ENCODE results near the gene PIGS.
A peak's percentile ranks its signal among the peaks of the same experiment; 100 is the strongest.

The PIGS gene

DNA sequence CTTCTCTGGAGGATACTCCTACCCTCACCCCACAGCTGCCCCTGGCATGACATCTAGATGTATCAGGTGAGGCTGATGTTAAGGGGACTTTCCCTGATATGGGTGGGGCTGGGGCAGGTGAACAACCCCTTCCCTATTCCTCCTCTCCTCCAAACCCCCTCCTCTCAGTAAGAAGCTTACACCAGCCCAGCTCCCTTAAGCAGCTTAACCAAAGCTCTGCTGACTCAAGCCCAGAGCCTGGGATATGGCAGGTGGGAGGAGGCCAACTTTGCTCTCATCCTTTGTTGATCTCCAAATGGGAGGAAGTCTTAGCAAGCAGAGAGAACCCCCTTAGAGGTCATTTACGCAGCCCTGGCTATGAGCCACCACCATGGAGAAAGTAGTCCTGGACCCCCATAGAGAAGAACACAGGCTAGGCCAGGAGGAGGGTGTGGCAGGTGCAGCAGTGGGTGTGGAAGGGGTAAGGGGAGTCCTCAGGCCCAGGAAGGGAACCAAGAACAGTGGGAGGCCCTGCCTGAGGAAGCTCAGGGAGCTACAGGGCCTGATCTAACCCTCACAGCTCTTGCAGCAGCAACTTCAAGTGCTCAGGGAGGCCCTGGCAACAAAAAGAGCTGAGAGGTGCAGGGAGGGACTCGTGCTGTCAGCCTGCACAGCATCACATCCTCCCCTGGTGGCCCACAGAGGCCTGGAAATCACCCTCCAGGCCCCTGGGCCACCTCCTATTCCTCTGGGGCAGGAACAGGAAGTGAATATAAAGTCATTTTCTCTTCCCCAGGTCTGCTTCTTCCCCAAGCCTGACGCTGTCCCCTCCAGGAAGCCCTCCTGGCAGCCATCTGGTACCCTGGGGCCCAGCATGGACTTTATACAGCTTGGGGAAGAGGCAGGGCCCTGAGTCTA, 21.8 kb downstream of the PIGS start:
- DNase-seq, result peak; percentile 63

DNA sequence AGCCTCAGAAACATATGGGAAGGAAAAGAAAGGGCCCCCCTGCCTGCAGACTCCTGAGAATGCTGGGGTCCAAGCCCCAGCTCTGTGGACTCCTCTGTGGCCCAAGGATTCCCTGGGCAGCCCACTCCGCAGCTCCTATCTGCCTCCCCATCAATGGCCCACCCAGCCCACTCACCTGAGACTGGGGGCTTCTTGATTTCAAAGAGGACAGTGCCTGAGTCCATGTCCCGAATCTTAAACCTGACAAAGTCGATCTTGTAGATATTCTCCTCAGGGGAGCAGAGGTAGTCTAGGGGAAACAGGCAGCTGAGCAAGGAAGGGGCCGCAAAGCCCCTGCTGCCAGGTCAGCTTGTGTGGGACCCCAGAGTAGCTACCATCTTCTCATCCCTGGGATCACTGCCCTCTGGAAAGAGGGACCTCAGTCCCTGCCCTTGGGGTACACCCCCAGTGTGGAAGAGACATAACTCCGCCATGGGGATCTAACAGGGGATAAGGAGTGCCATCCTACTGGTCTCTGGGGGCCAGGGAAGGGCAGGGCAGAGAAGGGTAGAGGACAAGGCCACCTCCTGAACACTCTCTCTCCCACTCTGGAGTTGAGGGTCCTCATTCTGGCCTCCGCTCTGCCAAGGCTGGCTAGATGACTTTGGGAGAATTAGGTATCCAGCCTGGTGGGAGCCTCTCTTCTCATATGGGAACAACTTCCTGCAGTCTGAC, 22.8 kb downstream of the PIGS start:
- DNase-seq, result no peak

DNA sequence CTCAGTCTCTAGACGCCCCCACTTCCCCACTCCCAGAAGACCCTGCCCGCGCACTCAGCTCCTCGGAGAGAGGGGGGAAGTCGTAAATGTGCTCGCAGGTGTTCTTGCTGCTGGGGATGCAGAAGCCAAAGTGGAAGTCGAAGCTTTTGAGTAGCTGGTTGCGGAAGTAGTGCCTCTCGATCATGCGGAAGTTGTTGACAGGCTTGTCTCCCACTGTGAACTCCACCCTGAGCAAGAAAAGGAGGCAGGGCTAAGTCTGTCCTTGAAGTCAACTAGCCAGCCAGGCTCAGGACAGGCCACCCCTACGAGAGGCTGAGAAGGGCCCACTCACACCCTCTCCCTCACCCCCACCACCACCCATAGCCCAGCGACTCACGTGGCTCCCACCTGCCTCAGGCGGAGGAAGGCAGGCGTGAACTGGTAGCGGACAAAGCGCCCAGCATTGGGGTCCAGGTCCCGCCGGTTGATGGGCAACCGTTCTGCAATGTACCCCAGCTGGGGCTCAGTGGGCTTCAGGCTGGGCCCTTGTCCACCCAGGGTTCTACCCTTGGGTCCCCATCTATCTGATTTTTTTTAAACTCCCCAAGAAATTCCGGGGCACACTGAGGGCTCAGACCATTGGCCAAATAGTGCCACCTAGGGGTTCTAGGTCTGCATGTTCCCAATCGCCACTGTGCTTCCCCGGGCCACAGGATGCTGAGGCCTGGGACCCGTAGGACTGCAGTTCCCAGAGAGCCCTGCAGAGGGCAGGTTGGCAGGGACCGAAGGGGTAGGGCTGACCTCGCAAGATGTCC, 23.5 kb downstream of the PIGS start:
- DNase-seq, result peak; percentile 69

DNA sequence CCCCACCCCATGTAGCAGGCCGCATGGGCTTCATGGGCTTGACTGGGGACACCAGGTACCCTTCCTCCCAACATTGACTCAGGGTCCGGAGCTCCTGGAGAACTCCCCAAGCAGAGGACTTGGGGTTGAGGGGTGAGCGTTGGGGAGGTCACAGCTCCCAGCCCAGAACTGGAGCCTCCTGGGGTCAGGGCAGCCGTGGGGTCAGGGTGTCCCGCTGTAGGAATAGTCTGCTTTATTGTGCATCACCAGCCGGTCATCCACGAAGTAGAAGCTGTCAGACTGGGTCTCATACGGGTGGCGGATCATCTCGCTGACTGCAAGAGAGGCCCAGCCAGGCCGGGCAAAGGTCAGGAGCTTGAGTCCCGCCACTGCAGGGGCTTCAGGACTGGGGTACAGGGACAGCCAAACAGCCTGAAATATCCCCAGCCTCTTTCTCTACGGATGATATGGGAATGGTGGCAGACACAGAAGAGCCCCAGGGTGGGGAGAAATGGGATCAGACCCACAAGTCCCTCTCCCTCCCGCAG, 24.2 kb downstream of the PIGS start:
- no peak for DNase-seq

DNA sequence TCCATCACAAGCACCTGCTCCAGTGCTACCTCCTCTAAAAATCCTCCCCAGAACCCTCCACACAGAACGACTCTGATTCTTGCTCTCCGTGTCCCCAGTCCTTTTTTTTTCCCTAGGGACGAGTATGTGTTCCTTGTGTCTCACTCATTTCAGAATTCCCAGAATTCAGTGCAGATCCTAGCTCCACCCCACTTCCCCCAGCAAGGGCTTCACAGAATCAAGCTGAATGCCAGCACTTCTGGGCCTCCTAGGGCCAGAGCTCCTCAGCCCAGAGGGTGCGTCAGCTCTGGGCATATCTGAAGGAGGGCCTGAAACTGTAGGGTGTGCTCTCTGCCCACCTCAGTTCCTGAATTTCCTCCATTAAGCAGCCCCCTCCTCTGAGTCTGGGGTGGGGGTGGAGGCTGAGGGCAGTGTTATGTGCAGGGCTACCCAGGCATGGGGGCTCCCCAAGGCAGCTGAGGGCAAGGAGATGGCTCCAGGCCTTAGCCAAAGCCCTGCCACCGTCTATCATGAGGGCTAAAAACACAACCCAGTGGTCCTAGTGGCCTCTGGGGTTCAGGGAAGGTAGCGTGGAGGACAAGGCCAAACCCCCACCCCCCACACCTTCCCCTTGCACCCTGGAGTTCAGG, 25.4 kb downstream of the PIGS start:
- DNase-seq, result no peak

DNA sequence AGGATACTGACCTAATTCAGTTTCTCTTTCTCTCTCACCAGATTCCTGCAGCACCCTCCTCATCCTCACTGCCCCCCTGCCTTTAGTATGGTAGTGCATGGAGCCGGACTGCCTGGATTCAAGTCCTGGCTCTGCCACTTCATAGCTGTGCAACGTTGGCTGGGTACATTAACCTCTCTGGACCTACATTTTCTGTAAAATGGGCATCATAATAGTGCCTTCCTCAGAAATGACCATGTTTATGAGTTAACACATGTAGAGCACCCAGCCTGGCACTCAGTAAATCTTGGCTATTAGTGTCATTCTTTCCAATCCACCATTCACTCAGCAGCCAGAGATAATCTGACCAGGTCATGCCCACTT, 26.2 kb downstream of the PIGS start:
- DNase-seq, result no peak

DNA sequence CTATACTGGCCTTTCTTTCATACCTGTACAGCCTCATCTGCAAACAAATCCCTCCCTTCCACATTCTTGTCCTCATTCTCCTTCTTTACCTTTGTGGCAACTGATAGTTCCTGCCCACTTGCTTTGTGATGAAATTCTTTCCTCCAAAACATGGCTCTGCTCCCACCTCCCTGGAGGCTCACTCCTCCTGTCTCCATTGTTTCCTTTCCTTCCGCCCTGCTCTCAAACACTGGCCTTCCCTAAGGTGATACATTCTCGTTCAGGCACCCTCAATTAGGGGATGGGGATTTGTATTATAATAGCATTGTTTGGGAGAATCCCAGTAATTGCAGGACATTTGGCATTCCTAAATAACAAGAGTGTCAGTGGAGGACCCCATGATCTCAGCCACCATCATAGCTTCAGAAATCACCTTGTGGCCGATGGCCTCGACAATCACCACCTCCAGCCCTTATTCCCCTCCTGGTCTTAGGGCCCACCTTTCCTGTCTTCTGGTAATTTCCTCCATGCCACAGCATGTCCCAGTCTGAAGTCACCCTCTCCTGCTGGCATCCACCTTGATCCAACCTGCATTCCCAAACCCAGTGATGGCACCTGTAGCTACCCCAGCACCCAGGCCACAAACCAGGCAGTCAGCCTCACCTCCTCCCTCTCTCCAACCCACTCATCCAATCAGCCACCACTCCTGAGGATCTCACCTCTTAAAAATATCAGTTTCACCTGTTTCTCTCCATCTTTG, 26.8 kb downstream of the PIGS start:
- no peak for DNase-seq

DNA sequence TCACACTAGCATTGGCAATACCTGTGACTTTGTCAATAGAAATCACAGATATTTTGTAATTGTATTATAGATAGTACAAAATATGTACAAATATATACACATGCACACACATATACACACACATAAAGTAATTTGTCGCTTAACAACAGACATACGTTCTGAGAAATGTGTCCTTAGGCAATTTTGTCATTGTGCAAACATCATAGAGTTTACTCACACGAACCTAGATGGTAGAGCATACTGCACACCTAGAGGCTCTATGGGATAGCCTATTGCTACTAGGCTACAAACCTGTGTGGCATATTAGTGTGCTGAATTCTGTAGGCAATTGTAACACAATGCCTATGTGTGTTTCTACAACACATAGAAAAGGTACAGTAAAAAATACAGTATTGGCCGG, 29.9 kb downstream of the PIGS start:
- DNase-seq, result no peak

DNA sequence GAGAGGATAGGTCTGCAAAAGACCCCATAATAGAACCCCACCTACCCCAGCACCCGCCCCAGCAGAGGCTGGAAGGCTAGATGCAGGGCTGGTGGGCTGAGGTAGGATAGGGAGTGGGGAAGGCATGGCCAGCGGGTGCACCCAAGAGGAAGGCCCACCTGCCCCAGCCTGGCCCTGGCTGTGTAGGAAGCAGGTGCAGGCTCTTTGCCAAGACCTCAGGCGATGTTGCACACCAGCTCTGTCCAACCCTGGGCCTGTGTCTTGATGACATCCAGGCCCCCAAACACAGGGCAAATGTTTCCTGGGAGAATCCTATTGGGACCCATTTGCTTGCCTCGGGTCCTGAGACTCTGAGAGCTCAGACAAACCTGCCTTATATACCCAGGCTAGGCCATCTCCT, 31.1 kb downstream of the PIGS start:
- DNase-seq, result no peak

DNA sequence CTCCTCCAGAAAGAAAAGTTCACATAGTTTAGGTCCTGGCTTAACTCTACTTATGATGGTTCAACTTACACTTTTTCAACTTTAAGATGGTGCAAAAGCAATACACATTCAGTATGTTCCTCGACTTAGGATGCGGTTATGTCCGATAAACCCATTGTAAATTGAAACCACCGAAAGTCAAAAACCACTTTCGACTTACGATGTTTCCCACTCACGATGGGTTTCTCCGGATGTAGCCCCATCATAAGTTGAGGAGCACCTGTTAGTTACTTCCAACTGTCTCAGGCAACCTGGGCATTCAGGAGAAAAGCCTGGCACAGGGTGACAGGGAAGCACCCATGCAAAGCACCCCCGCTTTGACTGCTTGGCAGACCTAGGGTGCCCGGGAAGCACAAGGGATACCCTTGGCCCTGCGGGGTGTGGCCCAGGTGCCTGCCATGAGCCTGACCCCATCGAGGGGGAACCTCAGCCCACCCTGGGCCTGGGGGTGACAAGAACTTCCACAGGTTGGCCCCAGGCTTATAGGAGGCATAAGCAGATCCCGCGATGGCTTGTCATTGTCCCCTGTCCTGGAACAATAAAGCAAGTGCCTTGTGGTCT, 32.9 kb downstream of the PIGS start:
- no peak for DNase-seq

DNA sequence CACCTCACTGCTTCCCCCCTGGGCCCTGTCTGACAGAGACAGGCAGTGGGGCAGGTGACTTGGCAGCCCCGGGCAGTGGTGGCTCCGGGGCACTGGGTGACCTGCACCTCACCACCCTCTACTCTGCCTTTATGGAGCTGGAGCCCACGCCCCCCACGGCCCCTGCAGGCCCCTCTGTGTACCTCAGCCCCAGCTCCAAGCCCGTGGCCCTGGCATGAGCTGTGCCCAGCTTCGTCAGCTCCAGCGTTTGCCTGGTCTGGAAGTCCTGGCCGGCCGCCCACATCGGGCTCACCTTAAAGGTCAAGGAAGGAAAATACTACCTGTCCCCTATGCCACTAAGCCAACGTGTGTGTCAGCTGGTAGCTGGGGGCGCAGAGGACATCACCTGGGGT, 34.1 kb downstream of the PIGS start:
- DNase-seq, result no peak

DNA sequence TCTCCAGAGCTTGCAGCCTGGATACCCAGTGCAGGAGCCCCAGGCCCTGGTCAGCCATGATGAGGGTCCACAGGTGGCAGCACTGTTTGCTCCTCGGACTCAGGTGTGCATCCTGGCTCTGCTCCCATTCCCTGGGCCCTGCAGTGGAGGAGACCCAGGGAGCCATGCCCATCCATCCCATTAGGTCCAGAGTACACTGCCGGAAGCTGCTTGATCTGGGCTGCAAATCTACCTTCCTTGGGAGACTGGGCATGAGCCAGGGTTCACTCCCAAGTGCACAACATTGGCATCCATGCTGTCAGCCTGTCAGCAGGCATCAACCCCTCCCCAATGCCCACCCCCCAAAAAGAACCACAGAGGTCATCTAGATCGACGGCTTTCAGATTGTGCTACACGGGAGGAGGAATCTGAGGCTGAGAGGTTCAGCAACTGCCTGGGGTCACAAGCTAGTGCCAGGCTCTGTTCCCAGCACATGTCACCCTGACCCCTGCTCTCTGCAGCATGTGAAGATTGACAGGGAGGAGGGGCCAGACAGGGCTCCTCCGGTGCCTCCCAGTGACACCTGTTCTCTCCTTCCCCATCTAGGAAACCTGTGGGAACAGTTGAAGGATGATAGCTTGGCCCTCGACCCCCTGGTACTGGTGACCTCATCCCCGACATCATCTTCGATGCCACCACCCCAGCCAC, 34.6 kb downstream of the PIGS start:
- no peak for DNase-seq

DNA sequence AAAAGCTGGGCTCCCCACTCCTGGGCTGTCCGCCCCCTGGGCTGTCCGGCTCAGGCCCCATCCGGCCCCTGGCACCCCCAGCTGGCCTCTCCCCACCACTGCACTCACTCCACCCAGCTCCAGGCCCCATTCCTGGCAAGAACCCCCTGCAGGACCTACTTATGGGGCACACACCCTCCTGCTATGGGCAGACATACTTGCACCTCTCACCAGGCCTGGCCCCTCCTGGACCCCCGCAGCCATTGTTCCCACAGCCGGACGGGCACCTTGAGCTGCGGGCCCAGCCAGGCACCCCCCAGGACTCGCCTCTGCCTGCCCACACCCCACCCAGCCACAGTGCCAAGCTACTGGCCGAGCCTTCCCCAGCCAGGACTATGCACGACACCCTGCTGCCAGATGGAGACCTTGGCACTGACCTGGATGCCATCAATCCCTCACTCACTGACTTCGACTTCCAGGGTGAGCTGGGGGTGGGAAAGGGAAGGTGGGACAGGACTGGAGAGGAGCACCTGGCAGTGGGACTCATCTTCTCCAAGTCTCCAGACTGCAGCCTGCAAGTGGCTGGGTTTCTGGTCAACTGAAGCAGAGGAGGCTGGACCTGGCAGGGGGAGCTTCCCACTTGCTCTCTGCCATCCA, 36.5 kb downstream of the PIGS start:
- no peak for DNase-seq

DNA sequence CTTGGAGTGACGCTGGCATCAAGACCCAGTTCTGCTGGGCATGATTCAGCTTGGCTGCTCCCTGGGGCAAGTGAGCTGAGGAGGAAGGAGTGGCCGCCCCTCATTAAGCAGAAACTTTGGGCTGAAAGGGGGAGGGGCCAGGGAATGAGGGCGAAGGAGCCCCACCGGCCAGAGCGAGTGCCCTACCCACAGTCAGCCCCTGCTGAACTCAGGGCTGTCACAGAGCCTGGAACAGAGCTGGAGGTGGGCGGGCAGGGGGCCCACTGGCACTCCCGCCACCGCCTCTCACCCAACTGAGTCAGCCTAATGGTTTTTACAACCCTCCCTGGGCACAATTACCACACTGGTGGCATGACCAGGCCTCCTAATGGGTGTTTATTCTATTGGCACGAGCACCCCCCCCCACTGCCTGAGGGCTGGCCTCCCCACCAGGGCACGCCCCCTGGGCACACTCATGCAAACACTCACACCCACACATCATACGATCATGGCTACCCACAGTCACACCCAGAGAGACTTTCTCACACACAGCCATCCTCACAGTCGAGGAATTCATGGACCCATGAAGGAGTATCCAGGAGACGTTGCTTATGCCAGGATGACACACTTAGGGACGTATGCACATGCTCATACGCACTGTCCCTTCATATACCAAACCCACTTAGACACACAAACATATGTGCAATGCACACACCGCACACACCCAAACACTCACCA, 38.1 kb downstream of the PIGS start:
- DNase-seq, result no peak

DNA sequence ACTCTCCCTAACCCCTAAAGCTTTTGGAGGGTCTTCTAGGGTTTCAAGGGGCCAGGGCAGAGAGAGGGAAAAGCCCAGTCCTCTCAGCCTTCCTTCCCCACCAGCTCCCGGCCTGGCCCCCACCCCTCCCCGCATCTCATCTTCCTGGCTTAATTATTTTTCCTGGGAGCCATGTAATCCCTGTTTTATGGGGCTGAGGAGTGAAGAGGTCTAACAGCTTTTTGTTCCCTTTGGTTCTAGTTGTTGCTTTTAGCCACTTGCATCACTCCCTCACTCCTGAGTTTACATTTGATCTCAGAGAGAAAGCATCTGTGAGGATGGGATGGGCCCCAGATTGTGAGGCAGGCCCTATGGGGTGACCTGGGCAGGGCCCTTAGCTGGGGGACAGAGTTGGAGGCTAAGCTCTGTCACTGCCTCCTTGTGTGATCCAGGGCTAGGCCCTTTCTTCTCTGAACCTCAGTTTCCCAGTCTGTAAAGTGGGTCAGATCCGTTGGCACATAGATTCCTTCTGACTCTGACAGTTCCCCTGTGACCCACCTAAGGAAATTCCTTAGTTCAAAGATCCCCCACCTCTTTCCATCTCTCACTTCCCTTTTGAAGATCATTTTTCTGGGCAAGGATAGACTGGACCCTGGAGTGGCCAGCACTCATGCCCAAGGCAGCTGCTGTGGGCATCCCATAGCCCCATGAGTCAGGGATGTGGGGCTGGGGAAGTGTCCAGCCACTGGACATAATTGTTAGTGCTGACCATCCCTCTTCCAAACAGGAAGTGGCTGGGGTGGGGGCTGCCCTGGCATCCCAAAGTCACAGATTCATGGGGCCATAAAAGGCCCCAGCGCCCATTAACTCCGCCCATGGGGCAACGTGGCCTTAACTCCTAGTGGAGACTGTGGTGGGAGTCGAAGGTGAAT, 39.0 kb downstream of the PIGS start:
- DNase-seq, result no peak

DNA sequence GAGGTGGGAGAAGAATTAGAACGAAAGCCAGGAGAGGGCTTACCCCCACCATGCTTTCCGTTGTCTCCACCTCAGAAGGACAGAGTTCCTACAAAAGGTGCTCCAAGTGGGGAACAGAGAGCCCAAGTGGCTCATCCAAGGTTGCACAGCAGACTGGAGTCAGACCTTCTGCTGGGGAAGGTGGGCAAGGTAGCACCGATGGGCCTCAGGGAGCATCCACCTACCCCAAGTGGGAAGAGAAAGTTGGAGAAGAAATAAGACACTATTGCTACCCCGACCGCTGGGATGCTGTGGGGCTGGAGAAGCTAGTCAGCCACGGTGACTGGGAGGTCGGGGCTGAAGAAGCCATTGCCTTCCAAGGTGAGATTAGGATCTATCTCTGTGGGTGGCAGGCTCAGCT, 40.4 kb downstream of the PIGS start:
- DNase-seq, result no peak

DNA sequence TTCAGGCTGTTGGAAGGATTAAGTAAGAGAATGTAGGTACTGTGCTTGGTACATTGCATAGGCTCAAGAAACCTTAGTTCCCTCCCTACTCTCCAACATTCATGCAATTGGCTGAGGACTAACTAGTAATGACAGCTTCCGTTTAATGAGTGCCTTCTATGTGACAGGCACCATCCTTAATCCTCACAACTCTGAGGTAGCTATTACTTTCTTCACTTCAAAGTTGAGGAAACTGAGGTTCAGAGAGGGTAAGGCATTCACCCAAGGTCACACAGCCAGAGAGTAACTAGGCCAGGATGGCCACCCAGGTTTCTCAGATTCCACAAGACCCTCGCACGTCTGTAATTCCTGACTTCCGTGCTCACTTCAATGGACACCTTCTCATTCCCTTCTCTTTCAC, 41.1 kb downstream of the PIGS start:
- no peak for DNase-seq

DNA sequence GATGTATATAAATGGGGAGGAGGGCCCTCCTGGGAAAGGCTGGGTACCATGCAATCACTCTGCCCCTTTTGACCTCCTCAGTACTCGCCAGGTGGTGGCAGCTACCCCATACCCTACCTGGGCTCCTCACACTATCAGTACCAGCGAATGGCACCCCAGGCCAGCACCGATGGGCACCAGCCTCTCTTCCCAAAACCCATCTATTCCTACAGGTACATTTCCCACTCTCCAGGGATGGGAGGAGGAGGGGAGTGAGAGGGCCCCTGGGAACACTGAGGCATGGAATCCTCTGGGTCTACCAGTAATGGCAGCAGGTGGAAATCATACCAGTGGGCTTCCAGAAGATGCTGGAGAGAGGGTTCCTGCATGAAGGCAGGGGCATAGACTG, 42.3 kb downstream of the PIGS start:
- DNase-seq, result no peak
